GM19324 (cell line): Measurements from ENCODE around the gene LAMA4.

Experiments used
- ATAC-seq: cut with Tn5 transposase; IDR thresholded peaks from one replicate; pipeline ENCODE4 v1.9.1; 2021; ENCODE audit warnings: mild to moderate bottlenecking, moderate library complexity; ENCODE audit not compliant: unreplicated experiment, low FRiP score

Gene LAMA4

GRCh38 chr6:112253841-112254816, at the start of gene LAMA4:
Gene LAMA4, minus strand, starts transcription at chr6:112254567. Its CDS starts 417 bp downstream, at chr6:112254150.
- peak; percentile 65 for ATAC-seq

GRCh38 chr6:112302142-112302705, 47.9 kb upstream of the LAMA4 start:
- no peak for ATAC-seq

- no peak for ATAC-seq
Observed at GRCh38 chr6:112300896-112301295, 46.5 kb upstream of the LAMA4 start.

GRCh38 chr6:112298816-112299281, 44.5 kb upstream of the LAMA4 start:
- ATAC-seq = no peak

- ATAC-seq = no peak
Observed at GRCh38 chr6:112298021-112298745, 43.8 kb upstream of the LAMA4 start.

GRCh38 chr6:112296694-112297093, 42.3 kb upstream of the LAMA4 start:
- ATAC-seq = no peak

GRCh38 chr6:112296122-112296521, 41.8 kb upstream of the LAMA4 start:
- no peak for ATAC-seq

- ATAC-seq = no peak
Observed at GRCh38 chr6:112291161-112291762, 36.9 kb upstream of the LAMA4 start.

- no peak for ATAC-seq
Observed at GRCh38 chr6:112289038-112289566, 34.7 kb upstream of the LAMA4 start.

GRCh38 chr6:112288475-112288874, 34.1 kb upstream of the LAMA4 start:
- no peak for ATAC-seq

- no peak for ATAC-seq
Observed at GRCh38 chr6:112287577-112288225, 33.3 kb upstream of the LAMA4 start.

- ATAC-seq = no peak
Observed at GRCh38 chr6:112286500-112287144, 32.3 kb upstream of the LAMA4 start.

GRCh38 chr6:112286010-112286409, 31.6 kb upstream of the LAMA4 start:
- ATAC-seq = no peak

GRCh38 chr6:112284603-112285002, 30.2 kb upstream of the LAMA4 start:
- no peak for ATAC-seq

- no peak for ATAC-seq
Observed at GRCh38 chr6:112283621-112284020, 29.3 kb upstream of the LAMA4 start.

GRCh38 chr6:112281821-112282615, 27.7 kb upstream of the LAMA4 start:
- ATAC-seq = no peak

GRCh38 chr6:112279031-112279935, 24.9 kb upstream of the LAMA4 start:
- no peak for ATAC-seq

GRCh38 chr6:112275365-112275764, 21.0 kb upstream of the LAMA4 start:
- no peak for ATAC-seq
